ENCODE results near the gene DPYSL4.

Gene DPYSL4

GRCh38 chr10:132240581-132240980 lies 53.8 kb downstream of the DPYSL4 start:
- H3K36me3 ChIP-seq: no peaks in the 10 kb centered on the region
- TF ChIP-seq Cebpa-rat (IDR thresholded peaks at IDR 0.05): no peak
- H4K20me1 ChIP-seq: peaks cover 0 to 89% (median 15%) of the 10 kb centered on the region in 11 experiments; a peak in 14 of 22 replicates
- no peak overlapping the region for H3K4me3 ChIP-seq
- H3K9ac ChIP-seq: no peak overlapping the region
- H3K27me3 ChIP-seq: peaks cover 0 to 45% (median 0%) of the 10 kb centered on the region in 11 experiments; a peak in 9 of 22 replicates
- peaks cover 23 to 81% (median 51%) of the 10 kb centered on the region in 10 experiments for H3K4me1 ChIP-seq
- no peak overlapping the region for H3K27ac ChIP-seq
- H3K9me3 ChIP-seq (replicated peaks in 1 of 11): no peaks in the 10 kb centered on the region
- H3K4me2 ChIP-seq: peak overlapping the region in 4 of 11 experiments; percentile 87 to 94 (median 88); a peak in 5 of 22 replicates

- Histone ChIP-seq H3K4me3 (no peak overlapping the region), H3K27me3 (peaks cover 0 to 40% (median 0%) of the 10 kb centered on the region in 11 experiments; a peak in 9 of 22 replicates), H3K4me1 (peaks cover 23 to 76% (median 46%) of the 10 kb centered on the region in 10 experiments), H3K4me2 (no peak overlapping the region), H4K20me1 (peaks cover 0 to 88% (median 15%) of the 10 kb centered on the region in 11 experiments; a peak in 14 of 22 replicates), H3K9me3 (replicated peaks in 1 of 11) (no peaks in the 10 kb centered on the region), H3K9ac (no peak overlapping the region), H3K36me3 (no peaks in the 10 kb centered on the region), H3K27ac (no peak overlapping the region)
- no peak for TF ChIP-seq Cebpa-rat (IDR thresholded peaks at IDR 0.05)
These were observed 54.3 kb downstream of the DPYSL4 start for GRCh38 chr10:132241086-132241485.

GRCh38 chr10:132241496-132241895 lies 54.7 kb downstream of the DPYSL4 start:
- Histone ChIP-seq H3K27me3 (peaks cover 0 to 36% (median 0%) of the 10 kb centered on the region in 11 experiments; a peak in 9 of 22 replicates), H4K20me1 (peaks cover 0 to 88% (median 15%) of the 10 kb centered on the region in 11 experiments; a peak in 14 of 22 replicates), H3K4me1 (peaks cover 18 to 72% (median 41%) of the 10 kb centered on the region in 10 experiments), H3K4me3 (no peak overlapping the region), H3K27ac (no peak overlapping the region), H3K9ac (no peak overlapping the region), H3K36me3 (no peaks in the 10 kb centered on the region), H3K4me2 (no peak overlapping the region), H3K9me3 (replicated peaks in 1 of 11) (no peaks in the 10 kb centered on the region)
- no peak for TF ChIP-seq Cebpa-rat (IDR thresholded peaks at IDR 0.05)

- H3K9me3 ChIP-seq (replicated peaks in 1 of 11): no peaks in the 10 kb centered on the region
- H3K27ac ChIP-seq: no peak overlapping the region
- peak overlapping the region in 2 of 11 experiments; percentile 8 to 11; a peak in 2 of 22 replicates for H3K4me2 ChIP-seq
- H3K9ac ChIP-seq: no peak overlapping the region
- peaks cover 0 to 88% (median 13%) of the 10 kb centered on the region in 11 experiments; a peak in 14 of 22 replicates for H4K20me1 ChIP-seq
- H3K36me3 ChIP-seq: no peaks in the 10 kb centered on the region
- no peak overlapping the region for H3K4me3 ChIP-seq
- H3K4me1 ChIP-seq: peaks cover 11 to 71% (median 37%) of the 10 kb centered on the region in 10 experiments
- peaks cover 0 to 28% (median 0%) of the 10 kb centered on the region in 11 experiments; a peak in 8 of 22 replicates for H3K27me3 ChIP-seq
- TF ChIP-seq Cebpa-rat (IDR thresholded peaks at IDR 0.05): no peak
These were observed 55.5 kb downstream of the DPYSL4 start for GRCh38 chr10:132242103-132242840.

- H3K4me1 ChIP-seq: peaks cover 2 to 71% (median 29%) of the 10 kb centered on the region in 10 experiments
- TF ChIP-seq Cebpa-rat (IDR thresholded peaks at IDR 0.05): no peak
- peaks cover 0 to 20% (median 0%) of the 10 kb centered on the region in 11 experiments; a peak in 4 of 22 replicates for H3K27me3 ChIP-seq
- peaks cover 0 to 88% (median 7%) of the 10 kb centered on the region in 11 experiments; a peak in 13 of 22 replicates for H4K20me1 ChIP-seq
- no peak overlapping the region for H3K9ac ChIP-seq
- no peaks in the 10 kb centered on the region for H3K36me3 ChIP-seq
- no peak overlapping the region for H3K4me3 ChIP-seq
- no peak overlapping the region for H3K4me2 ChIP-seq
- no peak overlapping the region for H3K27ac ChIP-seq
- H3K9me3 ChIP-seq (replicated peaks in 1 of 11): no peaks in the 10 kb centered on the region
These were observed 56.4 kb downstream of the DPYSL4 start for GRCh38 chr10:132243141-132243540.

- H3K27me3 ChIP-seq: peaks cover 0 to 15% (median 0%) of the 10 kb centered on the region in 11 experiments; a peak in 3 of 22 replicates
- no peaks in the 10 kb centered on the region for H3K36me3 ChIP-seq
- H3K4me1 ChIP-seq: peaks cover 0 to 71% (median 26%) of the 10 kb centered on the region in 10 experiments; a peak in 16 of 20 replicates
- peak overlapping the region in 4 of 11 experiments; percentile 6 to 18 (median 13); a peak in 4 of 22 replicates for H3K4me2 ChIP-seq
- no peak for TF ChIP-seq Cebpa-rat (IDR thresholded peaks at IDR 0.05)
- no peaks in the 10 kb centered on the region for H3K9me3 ChIP-seq (replicated peaks in 1 of 11)
- no peak overlapping the region for H3K27ac ChIP-seq
- H3K4me3 ChIP-seq: no peak overlapping the region
- H3K9ac ChIP-seq: no peak overlapping the region
- peaks cover 0 to 88% (median 7%) of the 10 kb centered on the region in 11 experiments; a peak in 12 of 22 replicates for H4K20me1 ChIP-seq
These were observed 56.9 kb downstream of the DPYSL4 start for GRCh38 chr10:132243626-132244025.

- peaks cover 9 to 68% (median 21%) of the 10 kb centered on the region in 10 experiments; a peak in 19 of 20 replicates for H3K4me1 ChIP-seq
- 0 out of 22 replicates have a peak, but pooled peaks cover 0 to 6% (median 0%) of the 10 kb centered on the region in 11 experiments for H3K27me3 ChIP-seq
- TF ChIP-seq Cebpa-rat (IDR thresholded peaks at IDR 0.05): no peak
- H3K36me3 ChIP-seq: no peaks in the 10 kb centered on the region
- no peaks in the 10 kb centered on the region for H3K9me3 ChIP-seq (replicated peaks in 1 of 11)
- H4K20me1 ChIP-seq: peaks cover 0 to 84% (median 7%) of the 10 kb centered on the region in 11 experiments; a peak in 9 of 22 replicates
- no peak overlapping the region for H3K4me3 ChIP-seq
- H3K4me2 ChIP-seq: no peak overlapping the region
- no peak overlapping the region for H3K27ac ChIP-seq
- H3K9ac ChIP-seq: no peak overlapping the region
These were observed 58.3 kb downstream of the DPYSL4 start for GRCh38 chr10:132245056-132245455.

- Histone ChIP-seq H3K36me3 (no peaks in the 10 kb centered on the region), H3K9ac (no peak overlapping the region), H3K4me3 (no peak overlapping the region), H3K4me1 (peaks cover 9 to 62% (median 26%) of the 10 kb centered on the region in 10 experiments; a peak in 19 of 20 replicates), H3K9me3 (replicated peaks in 1 of 11) (no peaks in the 10 kb centered on the region), H3K27me3 (0 out of 22 replicates have a peak, but pooled peaks cover 0 to 1% (median 0%) of the 10 kb centered on the region in 11 experiments), H3K4me2 (no peak overlapping the region), H3K27ac (no peak overlapping the region), H4K20me1 (peaks cover 0 to 83% (median 7%) of the 10 kb centered on the region in 11 experiments; a peak in 9 of 22 replicates)
- no peak for TF ChIP-seq Cebpa-rat (IDR thresholded peaks at IDR 0.05)
These were observed 59.5 kb downstream of the DPYSL4 start for GRCh38 chr10:132246296-132246695.

GRCh38 chr10:132247943-132248342 lies 61.2 kb downstream of the DPYSL4 start:
- peak overlapping the region in 3 of 11 experiments; percentile 2 to 40 (median 36); a peak in 4 of 22 replicates for H3K4me2 ChIP-seq
- no peak for TF ChIP-seq Cebpa-rat (IDR thresholded peaks at IDR 0.05)

More at GRCh38 chr10:132247943-132248342, 61.2 kb downstream of the DPYSL4 start:
- Histone ChIP-seq H3K9ac (no peak overlapping the region), H3K27me3 (no peaks in the 10 kb centered on the region), H3K4me1 (peaks cover 9 to 54% (median 26%) of the 10 kb centered on the region in 10 experiments; a peak in 19 of 20 replicates), H4K20me1 (peaks cover 0 to 85% (median 7%) of the 10 kb centered on the region in 11 experiments; a peak in 9 of 22 replicates), H3K4me3 (no peak overlapping the region), H3K36me3 (no peaks in the 10 kb centered on the region), H3K27ac (no peak overlapping the region), H3K9me3 (replicated peaks in 1 of 11) (no peaks in the 10 kb centered on the region)

Data from BLaER1 treated with 17β-estradiol and CSF1 and Interleukin-3, amounts not matched to agents 10 nM and 100 nM (cell line).